ENCODE data around the gene TRMT10A.
"Not testable (repeated sequence)": the region's sequence is repeated elsewhere in the genome, so short reads cannot be mapped to it uniquely, and the experiment has no call there.

Gene TRMT10A

DNA sequence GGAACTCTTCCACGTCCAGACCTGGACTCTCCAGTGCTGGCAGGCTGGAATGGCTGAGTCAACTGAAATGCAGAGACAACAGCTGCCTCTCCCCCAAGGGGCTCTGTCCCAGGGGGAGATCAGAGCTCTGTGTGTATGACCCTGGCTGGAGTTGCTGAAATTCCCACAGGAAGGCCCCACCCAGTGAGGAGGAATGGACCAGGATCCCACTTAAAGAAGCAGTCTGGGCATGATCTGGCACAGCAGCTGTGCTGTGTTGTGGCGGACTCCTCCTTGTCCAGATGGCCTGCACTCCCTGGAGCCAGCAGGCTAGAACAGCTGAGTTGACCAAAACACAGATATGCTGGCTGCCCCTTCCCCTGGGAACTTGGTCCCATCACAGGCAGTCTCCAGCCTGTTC, 27.6 kb downstream of the TRMT10A start:
- no peak for DNase-seq (ENCODE audit: low read depth, low spot score)
- ChIA-PET POLR2A (no interaction called here), CTCF (no interaction called here)
- H3K4me3 ChIP-seq (ENCODE audit: low read depth, low read length): no peak overlapping the region
- TF ChIP-seq, protein P1, sequence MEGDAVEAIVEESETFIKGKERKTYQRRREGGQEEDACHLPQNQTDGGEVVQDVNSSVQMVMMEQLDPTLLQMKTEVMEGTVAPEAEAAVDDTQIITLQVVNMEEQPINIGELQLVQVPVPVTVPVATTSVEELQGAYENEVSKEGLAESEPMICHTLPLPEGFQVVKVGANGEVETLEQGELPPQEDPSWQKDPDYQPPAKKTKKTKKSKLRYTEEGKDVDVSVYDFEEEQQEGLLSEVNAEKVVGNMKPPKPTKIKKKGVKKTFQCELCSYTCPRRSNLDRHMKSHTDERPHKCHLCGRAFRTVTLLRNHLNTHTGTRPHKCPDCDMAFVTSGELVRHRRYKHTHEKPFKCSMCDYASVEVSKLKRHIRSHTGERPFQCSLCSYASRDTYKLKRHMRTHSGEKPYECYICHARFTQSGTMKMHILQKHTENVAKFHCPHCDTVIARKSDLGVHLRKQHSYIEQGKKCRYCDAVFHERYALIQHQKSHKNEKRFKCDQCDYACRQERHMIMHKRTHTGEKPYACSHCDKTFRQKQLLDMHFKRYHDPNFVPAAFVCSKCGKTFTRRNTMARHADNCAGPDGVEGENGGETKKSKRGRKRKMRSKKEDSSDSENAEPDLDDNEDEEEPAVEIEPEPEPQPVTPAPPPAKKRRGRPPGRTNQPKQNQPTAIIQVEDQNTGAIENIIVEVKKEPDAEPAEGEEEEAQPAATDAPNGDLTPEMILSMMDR (IDR thresholded peaks at IDR 0.05; ENCODE audit: insufficient read depth, low read length, missing control alignments): no peak

DNA sequence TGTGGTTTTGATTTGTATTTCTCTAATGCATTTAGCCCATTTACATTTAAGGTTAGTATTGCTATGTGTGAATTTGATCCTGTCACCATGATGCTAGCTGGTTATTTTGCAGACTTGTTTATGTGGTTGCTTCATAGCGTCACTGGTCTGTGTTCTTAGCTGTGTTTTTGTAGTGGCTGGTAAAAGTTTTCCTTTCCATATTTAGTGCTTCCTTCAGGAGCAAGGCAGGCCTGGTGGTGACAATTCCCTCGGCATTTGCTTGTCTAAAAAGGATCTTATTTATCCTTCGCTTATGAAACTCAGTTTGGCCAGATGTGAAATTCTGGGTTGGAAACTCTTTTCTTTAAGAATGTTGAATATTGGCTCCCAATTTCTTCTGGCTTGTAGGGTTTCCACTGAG, 29.1 kb downstream of the TRMT10A start:
- DNase-seq (ENCODE audit: low read depth, low spot score); POLR2A ChIA-PET; H3K4me3 ChIP-seq (ENCODE audit: low read depth, low read length); CTCF ChIA-PET: not testable (repeated sequence)

DNA sequence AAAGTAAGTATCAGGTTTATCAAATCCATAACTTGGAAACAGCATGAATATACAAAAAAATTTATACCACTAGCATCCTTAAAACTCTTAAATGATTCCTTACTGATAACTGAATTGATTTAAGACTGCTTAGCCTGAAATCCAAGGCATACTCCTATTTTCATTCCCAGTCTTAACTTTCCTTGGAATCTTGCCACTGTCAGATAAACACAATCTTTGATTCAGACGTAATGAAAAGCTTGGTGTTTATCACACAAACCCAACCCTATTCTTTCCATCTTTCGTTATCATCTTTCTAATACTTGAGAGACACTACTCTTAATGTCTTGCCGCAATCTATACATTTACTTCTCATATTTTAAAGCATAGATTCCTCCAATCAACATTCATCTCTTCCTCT, 33.9 kb downstream of the TRMT10A start:
- H3K4me3 ChIP-seq (ENCODE audit: low read depth, low read length): no peak overlapping the region
- POLR2A ChIA-PET: no interaction called here
- TF ChIP-seq, protein P1 (IDR thresholded peaks at IDR 0.05; ENCODE audit: insufficient read depth, low read length, missing control alignments): no peak

DNA sequence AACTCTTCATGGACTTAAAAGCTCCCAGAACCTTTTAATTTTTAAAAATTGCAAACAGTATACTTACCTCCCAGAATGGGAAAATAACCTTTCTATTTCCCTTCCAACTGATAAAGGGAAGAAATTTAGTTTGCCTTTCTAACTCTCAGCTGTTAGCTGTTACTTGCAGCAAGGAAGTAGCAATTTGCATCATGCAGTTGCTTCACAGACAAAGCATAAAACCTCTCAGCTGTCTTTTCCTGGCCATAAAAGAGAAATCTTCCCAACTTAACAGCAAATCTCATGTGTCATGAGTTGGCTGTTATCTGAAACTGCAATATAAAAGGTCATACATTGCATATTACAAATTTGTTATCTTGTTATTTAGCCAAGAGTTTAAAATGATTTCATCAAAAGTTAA, 34.6 kb downstream of the TRMT10A start:
- TF ChIP-seq, protein P1 (IDR thresholded peaks at IDR 0.05; ENCODE audit: insufficient read depth, low read length, missing control alignments): no peak
- DNase-seq (ENCODE audit: low read depth, low spot score): no peak
- H3K4me3 ChIP-seq (ENCODE audit: low read depth, low read length): no peak overlapping the region
- ChIA-PET POLR2A (no interaction called here), CTCF (interaction anchor here (1.4 kb wide), 1 partner anchor 12 kb away, joined by 3 read pairs; no protein-coding TSS in a partner anchor)

More for the DNA sequence above, 33.9 kb downstream of the TRMT10A start:
- CTCF ChIA-PET: interaction anchor here (1.4 kb wide), 1 partner anchor 11 kb away, joined by 3 read pairs; no protein-coding TSS in a partner anchor
- DNase-seq (ENCODE audit: low read depth, low spot score): no peak

DNA sequence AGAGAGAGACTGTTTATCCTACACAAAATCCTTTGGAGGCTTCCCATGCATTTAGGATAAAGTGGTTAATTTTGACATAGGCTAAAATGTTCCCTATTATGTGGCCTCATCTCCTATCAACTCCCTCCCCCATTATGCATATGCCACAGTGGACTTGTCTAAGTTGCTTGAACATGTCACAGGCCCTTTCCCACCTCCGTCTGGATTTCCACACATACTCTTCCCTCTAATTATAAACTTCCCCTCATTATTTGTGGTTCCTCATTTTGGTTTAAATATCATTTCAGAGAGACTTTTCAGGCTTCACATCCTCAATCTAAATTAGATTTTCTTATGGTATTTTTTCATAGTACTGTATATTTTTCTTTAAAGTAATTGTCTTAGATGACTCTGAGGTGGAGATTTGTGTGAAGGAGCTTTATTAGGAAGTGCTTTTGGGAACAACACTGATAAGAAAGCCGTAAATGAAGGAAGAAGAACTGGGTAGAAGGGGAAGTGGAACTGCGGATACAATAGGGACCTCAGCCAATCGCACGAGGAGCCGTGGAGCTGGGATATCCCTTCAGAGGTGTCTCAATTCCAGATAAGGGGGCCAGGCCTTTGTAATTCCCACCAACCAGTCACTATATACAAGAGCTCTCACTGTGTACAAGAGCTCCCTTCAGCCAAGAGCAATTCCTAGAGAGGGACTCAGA, 45.1 kb downstream of the TRMT10A start:
- H3K4me3 ChIP-seq (ENCODE audit: low read depth, low read length): no peak overlapping the region
- ChIA-PET CTCF (no interaction called here), POLR2A (no interaction called here)
- no peak for DNase-seq (ENCODE audit: low read depth, low spot score)
- TF ChIP-seq, protein P1 (IDR thresholded peaks at IDR 0.05; ENCODE audit: insufficient read depth, low read length, missing control alignments): no peak

DNA sequence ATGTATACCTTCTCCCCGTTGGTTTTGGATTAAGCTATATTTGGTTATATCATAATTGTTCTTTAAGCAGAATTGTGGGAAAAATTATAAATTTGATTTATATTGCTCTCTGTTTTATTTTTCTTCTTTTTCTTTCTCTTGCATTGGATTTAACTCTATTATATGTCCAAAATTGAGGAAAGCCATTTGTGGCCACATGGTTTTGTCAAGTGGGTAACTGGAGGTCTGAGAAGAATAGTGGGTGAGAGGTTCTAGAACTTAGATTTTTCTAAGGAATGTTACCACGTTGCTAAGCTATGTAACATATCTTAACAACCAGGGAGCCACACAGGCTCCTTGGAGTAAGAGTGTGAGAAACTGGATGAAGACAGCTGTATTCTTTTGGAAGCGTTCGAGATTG, 53.1 kb downstream of the TRMT10A start, which contains the start of gene C4orf17:
TSS of gene C4orf17 (plus strand) at position 301 of the 400 bp plus-strand sequence. CDS start 2,061 bp downstream, outside the sequence.
- DNase-seq (ENCODE audit: low read depth, low spot score): no peak
- CTCF ChIA-PET: no interaction called here
- H3K4me3 ChIP-seq (ENCODE audit: low read depth, low read length): no peak within 1 kb of the TSS
- POLR2A ChIA-PET: no interaction called here
- TF ChIP-seq, protein P1 (IDR thresholded peaks at IDR 0.05; ENCODE audit: insufficient read depth, low read length, missing control alignments): no peak

DNA sequence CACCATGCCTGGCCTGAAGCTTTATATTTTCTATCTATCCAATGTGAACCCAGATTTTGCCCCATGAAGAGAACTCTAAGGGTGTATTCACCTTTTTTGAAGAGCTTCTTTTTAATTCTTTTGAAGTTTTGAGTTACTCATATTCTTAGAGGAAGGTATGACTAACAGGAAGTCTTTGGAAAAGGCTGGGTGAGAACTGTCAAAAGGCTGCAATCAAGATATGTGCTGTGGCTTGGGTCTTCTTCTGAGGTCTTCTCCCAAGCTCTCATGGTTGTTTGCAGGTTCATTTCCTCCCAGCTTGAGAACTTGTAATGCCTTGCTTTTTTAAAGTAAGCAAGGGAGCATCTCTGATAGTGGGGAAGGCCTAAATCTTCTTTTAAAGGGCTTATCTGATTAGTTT, 56.1 kb downstream of the TRMT10A start:
- POLR2A ChIA-PET: no interaction called here
- TF ChIP-seq, protein P1 (IDR thresholded peaks at IDR 0.05; ENCODE audit: insufficient read depth, low read length, missing control alignments): no peak
- no peak overlapping the region for H3K4me3 ChIP-seq (ENCODE audit: low read depth, low read length)
- CTCF ChIA-PET: no interaction called here
- no peak for DNase-seq (ENCODE audit: low read depth, low spot score)
